Chondrocyte (in vitro differentiated cells): ENCODE measurements around the gene CCBE1. TPM values are rescaled to one million over a fixed set of nuclear protein-coding genes. Genes with fewer than 3 reads are reported as not detected.

Experiments used
- DNase-seq: peaks from one replicate; pipeline ENCODE4 v3.0.0; 2021; ENCODE audit warnings: mixed read lengths, low spot score
- H3K27ac Mint-ChIP-seq: one replicate; pipeline ENCODE4 v1.8.0; 2021; ENCODE audit warnings: mild to moderate bottlenecking, moderate library complexity, mixed read lengths; ENCODE audit not compliant: unreplicated experiment
- H3K27me3 Mint-ChIP-seq: 2 replicates; pipeline ENCODE4 v1.8.0; 2021; ENCODE audit warnings: low read depth, mixed read lengths
- H3K36me3 Mint-ChIP-seq: 2 replicates; pipeline ENCODE4 v1.8.0; 2021; ENCODE audit warnings: low read depth, mixed read lengths
- H3K4me1 Mint-ChIP-seq: 2 replicates; pipeline ENCODE4 v1.8.0; 2021; ENCODE audit warnings: low read depth, mild to moderate bottlenecking, mixed read lengths
- H3K4me3 Mint-ChIP-seq: one replicate; pipeline ENCODE4 v1.8.0; 2021; ENCODE audit warnings: mild to moderate bottlenecking, moderate library complexity, mixed read lengths; ENCODE audit not compliant: unreplicated experiment
- H3K9me3 Mint-ChIP-seq: 2 replicates; pipeline ENCODE4 v1.8.0; 2021; ENCODE audit warnings: low read depth, mixed read lengths
- CTCF ChIP-seq: fragments of 200-600 bp; sonication (generic); IDR thresholded peaks from 2 replicates; pipeline ENCODE4 v1.5.0; 2021; ENCODE audit warnings: antibody characterized with exemption, mild to moderate bottlenecking, moderate library complexity
- total RNA-seq: library from RNA; stranded (reverse); gene quantifications from 3 replicates; pipeline ENCODE4 v1.2.1, GENCODE V29; 2021

CCBE1 gene
- total RNA-seq, 1 donor from 2014 or later = 0.72 TPM

GRCh38 chr18:59685501-59685900 is 11.7 kb downstream of the CCBE1 start:
- peaks cover 2% of the 10 kb centered on the region for H3K27me3 Mint-ChIP-seq
- no peak overlapping the region for H3K4me3 Mint-ChIP-seq
- no peaks in the 10 kb centered on the region for H3K9me3 Mint-ChIP-seq
- peaks cover 8% of the 10 kb centered on the region for H3K4me1 Mint-ChIP-seq
- H3K36me3 Mint-ChIP-seq = no peaks in the 10 kb centered on the region
- no peak for TF ChIP-seq CTCF
- DNase-seq = no peak
- H3K27ac Mint-ChIP-seq = no peak overlapping the region

GRCh38 chr18:59684777-59685176 is 12.4 kb downstream of the CCBE1 start:
- Mint-ChIP-seq H3K4me3 (no peak overlapping the region), H3K27ac (no peak overlapping the region), H3K27me3 (peaks cover 2% of the 10 kb centered on the region), H3K36me3 (no peaks in the 10 kb centered on the region), H3K4me1 (peaks cover under 1% of the 10 kb centered on the region), H3K9me3 (no peaks in the 10 kb centered on the region)
- DNase-seq = no peak
- TF ChIP-seq CTCF = no peak

- no peaks in the 10 kb centered on the region for H3K27me3 Mint-ChIP-seq
- H3K9me3 Mint-ChIP-seq = no peaks in the 10 kb centered on the region
- DNase-seq = no peak
- no peaks in the 10 kb centered on the region for H3K36me3 Mint-ChIP-seq
- no peak overlapping the region for H3K4me3 Mint-ChIP-seq
- TF ChIP-seq CTCF = no peak
- no peaks in the 10 kb centered on the region for H3K4me1 Mint-ChIP-seq
- H3K27ac Mint-ChIP-seq = no peak overlapping the region
Measured at GRCh38 chr18:59681521-59682004, 15.7 kb downstream of the CCBE1 start.

- H3K27ac Mint-ChIP-seq = no peak overlapping the region
- no peaks in the 10 kb centered on the region for H3K36me3 Mint-ChIP-seq
- no peaks in the 10 kb centered on the region for H3K9me3 Mint-ChIP-seq
- no peak overlapping the region for H3K4me3 Mint-ChIP-seq
- no peaks in the 10 kb centered on the region for H3K27me3 Mint-ChIP-seq
- no peaks in the 10 kb centered on the region for H3K4me1 Mint-ChIP-seq
- TF ChIP-seq CTCF = no peak
- no peak for DNase-seq
Measured at GRCh38 chr18:59681051-59681450, 16.2 kb downstream of the CCBE1 start.

GRCh38 chr18:59675346-59675745 is 21.9 kb downstream of the CCBE1 start:
- Mint-ChIP-seq H3K4me1 (no peaks in the 10 kb centered on the region), H3K27ac (no peak overlapping the region), H3K4me3 (no peak overlapping the region), H3K9me3 (no peaks in the 10 kb centered on the region), H3K27me3 (no peaks in the 10 kb centered on the region), H3K36me3 (no peaks in the 10 kb centered on the region)
- DNase-seq = no peak
- TF ChIP-seq CTCF = no peak
